CD4-positive, alpha-beta memory T cell (primary cell): Measurements from ENCODE around the gene ZNF541. TPM values are rescaled to one million over a fixed set of nuclear protein-coding genes. Genes with fewer than 3 reads are reported as not detected.

Experiments
- polyA plus RNA-seq, 2 donors: library from polyadenylated mRNA; unstranded; fragments of 300-500 nt; fragmentation: Illumina TruSeq; gene quantifications; one replicate each; pipeline ENCODE4 v1.2.3, GENCODE V29; 2021
- total RNA-seq, 2 experiments: library from RNA; stranded (reverse); gene quantifications; one replicate each; pipeline ENCODE4 v1.2.3, GENCODE V29; 2021

Gene ZNF541
- total and polyA plus RNA-seq, 4 experiments from 2014 or later: 0.09 to 0.79 (median 0.53) TPM; not detected in 1

Other genes starting within 250 kb of the ZNF541 start
- 1 to 10 TPM; 2.1 to 2.9 TPM for gene C5AR2, start 241.0 kb downstream of the ZNF541 start, total RNA-seq
- under 1 TPM; 0.10 to 0.11 TPM for gene C5AR2, start 241.0 kb downstream of the ZNF541 start, polyA plus RNA-seq
- 10 to 100 TPM; 26.5 to 27.3 TPM for gene DHX34, start 223.8 kb downstream of the ZNF541 start, total RNA-seq
- 1 to 10 TPM; 1.7 to 7.4 TPM for gene DHX34, start 223.8 kb downstream of the ZNF541 start, polyA plus RNA-seq
- under 1 TPM in 1 of 2 experiments, not detected in 1; 0.35 TPM for gene MEIS3, start 153.6 kb downstream of the ZNF541 start, total RNA-seq
- under 1 TPM in 1 of 2 donors, not detected in 1; 0.71 TPM for gene MEIS3, start 153.6 kb downstream of the ZNF541 start, polyA plus RNA-seq
- gene SLC8A2, start 101.3 kb downstream of the ZNF541 start, total RNA-seq: not detected
- gene SLC8A2, start 101.3 kb downstream of the ZNF541 start, polyA plus RNA-seq: not detected
- gene KPTN, start 88.9 kb downstream of the ZNF541 start, total RNA-seq: 1 to 10 TPM; 4.0 to 4.3 TPM
- 10 to 100 TPM in 1 of 2 donors, 1 to 10 TPM in 1; 4.8 to 10.6 TPM for gene KPTN, start 88.9 kb downstream of the ZNF541 start, polyA plus RNA-seq
- gene NAPA, start 58.1 kb downstream of the ZNF541 start, total RNA-seq: 10 to 100 TPM; 84.1 to 88.1 TPM
- 100 to 1,000 TPM in 1 of 2 donors, 10 to 100 TPM in 1; 90.8 to 129 TPM for gene NAPA, start 58.1 kb downstream of the ZNF541 start, polyA plus RNA-seq
- gene BICRA, start 36.0 kb upstream of the ZNF541 start, total RNA-seq: 10 to 100 TPM; 31.7 to 32.9 TPM
- 1 to 10 TPM in 1 of 2 donors, not detected in 1; 2.3 TPM for gene BICRA, start 36.0 kb upstream of the ZNF541 start, polyA plus RNA-seq
- gene EHD2, start 140.3 kb upstream of the ZNF541 start, total RNA-seq: not detected
- not detected for gene EHD2, start 140.3 kb upstream of the ZNF541 start, polyA plus RNA-seq
- gene NOP53, start 172.4 kb upstream of the ZNF541 start, total RNA-seq: 100 to 1,000 TPM; 863 to 875 TPM
- 100 to 1,000 TPM; 156 to 225 TPM for gene NOP53, start 172.4 kb upstream of the ZNF541 start, polyA plus RNA-seq
- gene SELENOW, start 205.6 kb upstream of the ZNF541 start, total RNA-seq: 100 to 1,000 TPM; 116 to 122 TPM
- 100 to 1,000 TPM; 350 to 352 TPM for gene SELENOW, start 205.6 kb upstream of the ZNF541 start, polyA plus RNA-seq
- gene TPRX1, start 231.4 kb upstream of the ZNF541 start, total RNA-seq: not detected
- gene TPRX1, start 231.4 kb upstream of the ZNF541 start, polyA plus RNA-seq: not detected
- gene CRX, start 248.8 kb upstream of the ZNF541 start, total RNA-seq: not detected
- not detected for gene CRX, start 248.8 kb upstream of the ZNF541 start, polyA plus RNA-seq